NB4 (cell line): ENCODE measurements around the gene CHST15.

Source experiments
- TF ChIP-seq, protein P1 (sequence below): IDR thresholded peaks from one replicate; pipeline ENCODE4 v1.5.1; 2012; ENCODE audit warnings: low read depth, low read length
- TF ChIP-seq, protein P2 (sequence below): IDR thresholded peaks from 2 replicates; pipeline ENCODE4 v1.6.1; 2011; ENCODE audit warnings: low read depth, low read length

DNA sequence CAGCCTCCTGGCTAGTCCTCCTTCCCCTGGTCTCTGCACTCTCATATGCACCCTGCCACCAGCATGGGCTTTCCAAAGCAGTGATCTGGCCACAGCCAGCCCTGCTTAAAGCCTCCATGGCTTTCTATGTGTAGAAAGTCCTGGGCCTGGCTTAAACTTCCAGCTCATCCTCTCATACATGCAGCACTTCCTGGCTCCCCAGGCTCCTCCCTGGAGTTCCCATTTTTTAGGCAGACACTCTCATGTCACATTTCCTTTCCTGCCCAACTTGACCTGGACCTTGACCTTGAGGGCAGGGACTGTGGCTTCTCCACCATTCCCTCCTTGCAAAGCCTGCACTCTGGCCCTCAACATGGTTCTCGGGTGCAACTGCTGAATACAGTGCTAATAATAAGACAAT is 79.5 kb downstream of the CHST15 start:
- TF ChIP-seq, protein P1, sequence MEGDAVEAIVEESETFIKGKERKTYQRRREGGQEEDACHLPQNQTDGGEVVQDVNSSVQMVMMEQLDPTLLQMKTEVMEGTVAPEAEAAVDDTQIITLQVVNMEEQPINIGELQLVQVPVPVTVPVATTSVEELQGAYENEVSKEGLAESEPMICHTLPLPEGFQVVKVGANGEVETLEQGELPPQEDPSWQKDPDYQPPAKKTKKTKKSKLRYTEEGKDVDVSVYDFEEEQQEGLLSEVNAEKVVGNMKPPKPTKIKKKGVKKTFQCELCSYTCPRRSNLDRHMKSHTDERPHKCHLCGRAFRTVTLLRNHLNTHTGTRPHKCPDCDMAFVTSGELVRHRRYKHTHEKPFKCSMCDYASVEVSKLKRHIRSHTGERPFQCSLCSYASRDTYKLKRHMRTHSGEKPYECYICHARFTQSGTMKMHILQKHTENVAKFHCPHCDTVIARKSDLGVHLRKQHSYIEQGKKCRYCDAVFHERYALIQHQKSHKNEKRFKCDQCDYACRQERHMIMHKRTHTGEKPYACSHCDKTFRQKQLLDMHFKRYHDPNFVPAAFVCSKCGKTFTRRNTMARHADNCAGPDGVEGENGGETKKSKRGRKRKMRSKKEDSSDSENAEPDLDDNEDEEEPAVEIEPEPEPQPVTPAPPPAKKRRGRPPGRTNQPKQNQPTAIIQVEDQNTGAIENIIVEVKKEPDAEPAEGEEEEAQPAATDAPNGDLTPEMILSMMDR: no peak
- TF ChIP-seq, protein P2, sequence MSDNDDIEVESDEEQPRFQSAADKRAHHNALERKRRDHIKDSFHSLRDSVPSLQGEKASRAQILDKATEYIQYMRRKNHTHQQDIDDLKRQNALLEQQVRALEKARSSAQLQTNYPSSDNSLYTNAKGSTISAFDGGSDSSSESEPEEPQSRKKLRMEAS: no peak
